HepG2 (cell line): Measurements from ENCODE around the gene RMI2. TPM values are rescaled to one million over a fixed set of nuclear protein-coding genes. Genes with fewer than 3 reads are reported as not detected.

Experiments used
- GATAD2A ChIP-seq: IDR thresholded peaks from 2 replicates; pipeline ENCODE4 v1.6.1; 2016
- GPBP1L1 ChIP-seq: sonication (generic); formaldehyde crosslinking; IDR thresholded peaks from 2 replicates; pipeline ENCODE4 v1.5.0; 2020; ENCODE audit warnings: mild to moderate bottlenecking, missing genetic modification reagents
- KIAA2018 ChIP-seq: sonication (generic); formaldehyde crosslinking; IDR thresholded peaks from 2 replicates; pipeline ENCODE4 v1.5.0; 2020; ENCODE audit warnings: mild to moderate bottlenecking, missing genetic modification reagents, borderline replicate concordance
- MAZ ChIP-seq, 2 experiments: sonication (generic) in 1 of 2; formaldehyde crosslinking in 1 of 2; IDR thresholded peaks; 2 replicates each; pipeline versions ENCODE4 v1.5.0 to v1.6.1; 2012 to 2020; ENCODE audit warnings: low read depth in 2 of 2, mild to moderate bottlenecking in 2 of 2, borderline replicate concordance in 1 of 2, improper control_type of control experiment in 1 of 2, low read length in 1 of 2, missing genetic modification reagents in 1 of 2, moderate library complexity in 1 of 2
- REXO4 ChIP-seq: sonication (generic); formaldehyde crosslinking; IDR thresholded peaks from 2 replicates; pipeline ENCODE4 v1.8.0; 2022; ENCODE audit warnings: missing genetic modification reagents, mild to moderate bottlenecking, borderline replicate concordance
- SRF ChIP-seq: IDR thresholded peaks from 2 replicates; pipeline ENCODE4 v1.6.1; 2011; ENCODE audit warnings: mild to moderate bottlenecking, low read depth, low read length, moderate library complexity
- ZBTB38 ChIP-seq: sonication (generic); formaldehyde crosslinking; IDR thresholded peaks from 2 replicates; pipeline ENCODE4 v1.5.1; 2020; ENCODE audit warnings: mild to moderate bottlenecking, missing genetic modification reagents
- ZKSCAN5 ChIP-seq: sonication (generic); formaldehyde crosslinking; IDR thresholded peaks from 2 replicates; pipeline ENCODE4 v1.5.1; 2020; ENCODE audit warnings: mild to moderate bottlenecking, missing genetic modification reagents
- ZNF124 ChIP-seq: sonication (generic); formaldehyde crosslinking; IDR thresholded peaks from 2 replicates; pipeline ENCODE4 v1.4.0; 2020; ENCODE audit warnings: missing genetic modification reagents
- ZNF772 ChIP-seq: sonication (generic); formaldehyde crosslinking; IDR thresholded peaks from 2 replicates; pipeline ENCODE4 v1.5.0; 2020; ENCODE audit warnings: mild to moderate bottlenecking, missing genetic modification reagents
- polyA plus RNA-seq, 8 experiments: library from polyadenylated mRNA; depleted of rRNA in 3 of 8; stranded (reverse) in 7 of 8; unstranded in 1 of 8; fragments of >200 nt; fragmentation: Illumina TruSeq in 4 of 8; extraction: Trizol in 4 of 8; gene quantifications; 2 replicates each; pipeline versions ENCODE4 v1.2.1 to v1.2.3, GENCODE V29; 2011 to 2016; ENCODE audit warnings: low read depth in 4 of 8, missing spikeins in 1 of 8, mixed read lengths in 1 of 8; ENCODE audit not compliant: insufficient read depth in 1 of 8
- total RNA-seq, 5 experiments: library from RNA; depleted of rRNA; stranded (reverse); fragments of >200 nt; fragmentation: Illumina TruSeq; extraction: Trizol; gene quantifications; 2 replicates each; pipeline ENCODE4 v1.2.3, GENCODE V29; 2016; ENCODE audit warnings: low read depth in 1 of 5
- TF ChIP-seq, protein P1 (sequence below), 2 experiments: sonication (generic) in 1 of 2; formaldehyde crosslinking in 1 of 2; IDR thresholded peaks; 2 replicates each; pipeline versions ENCODE4 v1.4.0 to v1.6.1; 2016 to 2020; ENCODE audit warnings: borderline replicate concordance in 1 of 2, low read depth in 1 of 2, mild to moderate bottlenecking in 1 of 2, missing genetic modification reagents in 1 of 2

The RMI2 gene
- total and polyA plus RNA-seq, 2 of the 13 experiments (the other 11 are each of a cell fraction or from before 2014, with no cell fraction given) = 24.5 to 55.7 TPM

DNA sequence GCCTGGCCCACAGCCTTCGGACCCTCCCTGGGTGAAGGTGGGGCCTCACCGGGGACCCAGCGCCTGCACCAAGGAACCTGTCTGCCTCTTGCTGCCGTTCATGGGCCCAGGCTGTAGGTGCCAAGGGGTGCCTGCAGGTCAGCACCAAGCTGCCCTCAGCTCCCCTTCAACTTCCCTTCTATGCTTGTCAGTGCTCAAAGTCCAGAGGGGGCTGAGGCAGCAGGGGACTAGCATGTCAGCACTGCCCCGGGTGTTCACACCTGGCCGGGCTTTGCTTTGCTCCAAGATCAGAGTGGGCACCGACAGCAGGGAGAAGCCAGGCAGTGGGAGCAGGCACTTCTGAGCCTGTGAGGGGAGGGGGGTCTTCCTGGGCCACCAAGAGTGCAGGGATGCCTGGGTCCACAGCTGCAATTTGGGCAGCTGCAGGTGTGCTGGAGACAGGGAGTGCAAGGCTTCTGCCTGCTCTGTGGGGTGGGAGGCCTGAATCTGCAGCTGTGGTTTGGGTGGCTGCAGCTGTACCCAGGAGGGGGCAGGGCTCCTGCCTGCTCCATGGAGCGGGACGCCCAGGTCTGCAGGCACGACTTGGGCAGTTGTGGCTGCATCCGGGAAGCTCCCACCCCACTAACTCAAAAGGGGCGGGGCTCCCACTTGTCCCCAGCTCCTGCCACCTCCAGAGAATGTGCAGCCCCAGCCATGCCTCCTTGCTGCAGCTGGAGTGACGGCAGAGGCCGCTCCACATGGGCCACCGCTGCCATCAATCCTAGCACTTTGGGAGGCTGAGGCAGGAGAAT is 36.6 kb upstream of the RMI2 start (continued):
- TF ChIP-seq, protein P1, sequence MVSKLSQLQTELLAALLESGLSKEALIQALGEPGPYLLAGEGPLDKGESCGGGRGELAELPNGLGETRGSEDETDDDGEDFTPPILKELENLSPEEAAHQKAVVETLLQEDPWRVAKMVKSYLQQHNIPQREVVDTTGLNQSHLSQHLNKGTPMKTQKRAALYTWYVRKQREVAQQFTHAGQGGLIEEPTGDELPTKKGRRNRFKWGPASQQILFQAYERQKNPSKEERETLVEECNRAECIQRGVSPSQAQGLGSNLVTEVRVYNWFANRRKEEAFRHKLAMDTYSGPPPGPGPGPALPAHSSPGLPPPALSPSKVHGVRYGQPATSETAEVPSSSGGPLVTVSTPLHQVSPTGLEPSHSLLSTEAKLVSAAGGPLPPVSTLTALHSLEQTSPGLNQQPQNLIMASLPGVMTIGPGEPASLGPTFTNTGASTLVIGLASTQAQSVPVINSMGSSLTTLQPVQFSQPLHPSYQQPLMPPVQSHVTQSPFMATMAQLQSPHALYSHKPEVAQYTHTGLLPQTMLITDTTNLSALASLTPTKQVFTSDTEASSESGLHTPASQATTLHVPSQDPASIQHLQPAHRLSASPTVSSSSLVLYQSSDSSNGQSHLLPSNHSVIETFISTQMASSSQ (IDR thresholded peaks at IDR 0.05; ENCODE audit: low read depth) = no peak
- TF ChIP-seq, protein P1 (CRISPR knock-in tag; IDR thresholded peaks at IDR 0.05; ENCODE audit: borderline replicate concordance) = peak; percentile 28; the same call in 1 of the 2 replicates
- TF ChIP-seq ZNF772 (CRISPR knock-in tag) (no peak), MAZ (IDR thresholded peaks at IDR 0.05; ENCODE audit: borderline replicate concordance, low read depth, low read length) (no peak; the same call in 1 of the 2 replicates), MAZ (CRISPR knock-in tag; IDR thresholded peaks at IDR 0.05; ENCODE audit: low read depth) (0 out of 2 replicates have a peak, but pooled peaks have one; percentile 25), GPBP1L1 (CRISPR knock-in tag) (no peak), REXO4 (no peak), ZNF124 (CRISPR knock-in tag) (peak; percentile 72; the same call in 1 of the 2 replicates), ZBTB38 (CRISPR knock-in tag) (peak; percentile 63), GATAD2A (CRISPR knock-in tag) (peak; percentile 87), ZKSCAN5 (CRISPR knock-in tag) (peak; percentile 82), KIAA2018 (CRISPR knock-in tag) (0 out of 2 replicates have a peak, but pooled peaks have one; percentile 68), SRF (no peak)
